Vagina (tissue), 2 donors: Measurements from ENCODE around the gene LCN2.

Source experiments
- CTCF ChIP-seq, 3 experiments: fragments of 450-650 bp in 2 of 3; fragments of 200-600 bp in 1 of 3; sonication (generic) in 1 of 3; IDR thresholded peaks; one replicate each; pipeline ENCODE4 v1.5.1; 2017 to 2019; ENCODE audit warnings: antibody characterized with exemption in 3 of 3, mild to moderate bottlenecking in 2 of 3, moderate library complexity in 2 of 3
- POLR2A ChIP-seq, 2 donors: fragments of 450-650 bp; IDR thresholded peaks; one replicate each; pipeline ENCODE4 v1.6.1; 2017; ENCODE audit warnings: antibody characterized with exemption in 2 of 2, mild to moderate bottlenecking in 2 of 2, moderate library complexity in 2 of 2

DNA sequence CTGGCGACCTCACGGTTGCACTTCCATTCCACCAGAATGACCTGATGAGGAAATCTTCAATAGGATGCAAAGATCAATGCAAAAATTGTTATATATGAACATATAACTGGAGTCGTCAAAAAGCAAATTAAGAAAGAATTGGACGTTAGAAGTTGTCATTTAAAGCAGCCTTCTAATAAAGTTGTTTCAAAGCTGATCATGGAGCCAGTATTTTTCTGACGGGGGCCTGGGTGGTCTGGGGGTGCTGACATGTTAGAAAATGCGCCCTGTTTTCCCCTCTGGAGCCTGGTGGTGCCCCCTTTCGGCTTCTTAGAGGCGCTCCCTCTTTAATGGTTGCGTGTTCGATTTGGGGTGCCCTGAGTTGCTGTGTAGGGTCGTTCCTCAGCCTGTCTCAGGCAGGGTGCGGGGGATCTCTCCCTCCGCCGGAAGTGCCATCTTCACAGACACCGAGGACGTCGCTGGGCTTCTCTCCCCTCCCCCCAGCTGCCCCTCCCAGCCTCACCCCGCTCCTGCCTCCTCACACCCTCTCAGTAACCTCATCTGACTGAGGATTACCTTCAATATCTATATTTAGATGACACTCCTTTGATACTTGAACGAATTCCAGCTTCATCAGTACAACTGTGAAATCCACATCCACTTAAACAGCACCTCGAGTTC lies 40.1 kb upstream of the LCN2 start:
- no peak for TF ChIP-seq POLR2A (IDR thresholded peaks at IDR 0.05)
- no peak for TF ChIP-seq CTCF (IDR thresholded peaks at IDR 0.05)
